K562 (cell line): ENCODE data around the gene PNRC2. TPM values are rescaled to one million over a fixed set of nuclear protein-coding genes. Genes with fewer than 3 reads are reported as not detected.
A peak's percentile ranks its signal among the peaks of the same experiment; 100 is the strongest.

Experiments used
- ASH1L ChIP-seq: fragments of 450-650 bp; IDR thresholded peaks from 2 replicates; pipeline ENCODE4 v1.6.1; 2018; ENCODE audit warnings: borderline replicate concordance, mild to moderate bottlenecking, low read depth; ENCODE audit not compliant: partially characterized antibody
- BCL6 ChIP-seq: fragments of 250-450 bp; sonication (Bioruptor Pico); IDR thresholded peaks from 2 replicates; pipeline ENCODE4 v1.4.0; 2020
- CBX1 ChIP-seq: sonication (generic); IDR thresholded peaks from 2 replicates; pipeline ENCODE4 v1.6.1; 2016; ENCODE audit warnings: antibody characterized with exemption, low read depth, mild to moderate bottlenecking
- DPF2 ChIP-seq: fragments of 450-650 bp; IDR thresholded peaks from 2 replicates; pipeline ENCODE4 v1.6.1; 2016
- FOSL1 ChIP-seq: fragments of 200-800 bp; sonication (Bioruptor generic); conservative IDR thresholded peaks from 2 replicates; pipeline ENCODE4 v1.6.1; 2016; ENCODE audit warnings: missing genetic modification characterization, missing compliant biosample characterization
- HDAC2 ChIP-seq: fragments of 450-650 bp; IDR thresholded peaks from 2 replicates; pipeline ENCODE4 v1.6.1; 2016; ENCODE audit warnings: mild to moderate bottlenecking
- KAT7 ChIP-seq: sonication (generic); formaldehyde crosslinking; IDR thresholded peaks from 2 replicates; pipeline ENCODE4 v1.8.0; 2022; ENCODE audit warnings: missing genetic modification reagents, mild to moderate bottlenecking, borderline replicate concordance
- L3MBTL2 ChIP-seq: fragments of 450-650 bp; IDR thresholded peaks from 2 replicates; pipeline ENCODE4 v1.6.1; 2016; ENCODE audit warnings: mild to moderate bottlenecking, moderate library complexity
- MYC ChIP-seq, 2 experiments: fragments of 250-450 bp in 1 of 2; sonication (Bioruptor Pico) in 1 of 2; IDR thresholded peaks; 2 replicates each; pipeline versions ENCODE4 v1.5.1 to v1.6.1; 2012 to 2021; ENCODE audit warnings: low read depth in 2 of 2, borderline replicate concordance in 1 of 2, improper control_type of control experiment in 1 of 2, low read length in 1 of 2, mild to moderate bottlenecking in 1 of 2, moderate library complexity in 1 of 2
- PHB ChIP-seq: fragments of 250-450 bp; sonication (Bioruptor Pico); IDR thresholded peaks from 2 replicates; pipeline ENCODE4 v1.5.0; 2021
- PML ChIP-seq: IDR thresholded peaks from 2 replicates; pipeline ENCODE4 v1.6.1; 2012; ENCODE audit warnings: low read length, inconsistent platforms
- PTRF ChIP-seq: fragments of 450-650 bp; IDR thresholded peaks from 2 replicates; pipeline ENCODE4 v1.6.1; 2016; ENCODE audit warnings: mild to moderate bottlenecking, missing genetic modification characterization, missing compliant biosample characterization
- RCOR1 ChIP-seq, 2 experiments: IDR thresholded peaks; 2 replicates each; pipeline ENCODE4 v1.6.1; 2012; ENCODE audit warnings: low read depth in 2 of 2, low read length in 2 of 2, borderline replicate concordance in 1 of 2, improper control_type of control experiment in 1 of 2
- TARDBP ChIP-seq: fragments of 450-650 bp; IDR thresholded peaks from 2 replicates; pipeline ENCODE4 v1.6.1; 2016
- ZNF124 ChIP-seq: sonication (generic); formaldehyde crosslinking; IDR thresholded peaks from 2 replicates; pipeline ENCODE4 v1.8.1; 2022; ENCODE audit warnings: missing genetic modification reagents
- ZNF785 ChIP-seq: fragments of 250-450 bp; sonication (Bioruptor Pico); IDR thresholded peaks from 2 replicates; pipeline ENCODE4 v1.4.0; 2020; ENCODE audit warnings: mild to moderate bottlenecking
- polyA plus RNA-seq, 8 experiments: library from polyadenylated mRNA; depleted of rRNA in 4 of 8; stranded (reverse) in 5 of 8; unstranded in 3 of 8; fragments of >200 nt; fragmentation: Nextera tagmentation in 2 of 8; fragmentation: Illumina TruSeq in 1 of 8; extraction: Ambion mirVana in 2 of 8; extraction: Trizol in 1 of 8; gene quantifications; 2 replicates each; pipeline versions ENCODE4 v1.2.1 to v1.2.3, GENCODE V29; 2011 to 2014; ENCODE audit warnings: inconsistent platforms in 1 of 8, missing spikeins in 1 of 8
- total RNA-seq, 7 experiments: library from RNA; depleted of rRNA in 6 of 7; stranded (reverse); fragments of >200 nt in 6 of 7; fragmentation: Illumina TruSeq in 2 of 7; extraction: Trizol in 2 of 7; gene quantifications; 2 replicates each; pipeline versions ENCODE4 v1.2.1 to v1.2.3, GENCODE V29; 2011 to 2021; ENCODE audit warnings: low replicate concordance in 1 of 7
- TF ChIP-seq, protein P1 (sequence below): fragments of 250-450 bp; sonication (Bioruptor Pico); IDR thresholded peaks from 2 replicates; pipeline ENCODE4 v1.4.0; 2020
- TF ChIP-seq, protein P2 (sequence below): fragments of 250-450 bp; sonication (Bioruptor Pico); IDR thresholded peaks from 2 replicates; pipeline ENCODE4 v1.4.0; 2020; ENCODE audit warnings: mild to moderate bottlenecking
- TF ChIP-seq, protein P3 (sequence below): fragments of 200-800 bp; sonication (Bioruptor generic); IDR thresholded peaks from 2 replicates; pipeline ENCODE4 v1.6.1; 2017; ENCODE audit warnings: missing genetic modification characterization, missing compliant biosample characterization
- TF ChIP-seq, protein P4 (sequence below), 2 experiments: fragments of 450-650 bp; conservative IDR thresholded peaks; 2 replicates each; pipeline ENCODE4 v1.6.1; 2017; ENCODE audit warnings: mild to moderate bottlenecking in 2 of 2, moderate library complexity in 2 of 2

PNRC2 gene
- total and polyA plus RNA-seq, 9 of the 15 experiments (the other 6 are each of a cell fraction or from before 2014, with no cell fraction given), result 127 to 303 (median 203) TPM

DNA sequence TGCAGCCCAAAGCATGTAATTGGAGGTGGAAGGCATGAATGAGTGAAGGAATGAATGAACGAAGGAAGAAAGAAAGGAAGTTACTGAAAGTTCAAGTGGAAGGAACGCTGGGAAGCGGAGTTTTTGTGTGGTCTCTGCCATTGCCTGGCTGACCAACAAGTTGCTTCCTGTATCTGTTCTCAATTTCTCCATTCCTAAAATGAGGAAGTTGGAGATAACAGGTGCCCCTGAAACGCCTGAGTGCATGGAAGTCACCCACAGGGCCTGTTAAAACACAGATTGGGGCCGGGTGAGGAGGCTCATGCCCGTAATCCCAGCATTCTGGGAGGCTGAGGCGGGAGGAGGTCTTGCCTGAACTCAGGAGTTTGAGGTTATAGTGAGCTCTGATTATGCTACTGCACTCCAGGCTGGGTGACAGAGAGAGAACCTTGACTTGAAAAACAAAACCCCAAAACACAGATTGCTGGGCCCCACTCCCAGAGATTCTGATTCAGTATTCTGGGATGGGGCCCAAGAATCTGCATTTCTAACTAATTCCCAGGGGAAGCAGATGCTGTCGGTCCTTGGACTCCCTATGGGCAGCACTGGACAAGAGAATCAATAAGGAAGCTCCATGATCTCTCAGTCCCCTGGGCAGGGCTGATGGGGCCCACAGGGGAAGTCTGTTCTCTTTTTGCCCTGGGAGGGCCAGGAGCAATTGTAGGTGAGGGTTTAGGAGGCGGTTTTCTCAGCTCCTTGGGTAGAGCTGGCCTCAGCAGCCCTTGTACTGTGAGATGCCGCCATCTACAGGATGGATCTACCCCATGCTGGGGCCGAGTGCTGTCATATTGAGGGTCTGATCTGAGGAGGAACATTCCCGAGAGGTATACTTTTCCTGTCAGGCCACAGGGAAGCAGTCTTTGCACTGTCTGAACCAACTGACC, 43.2 kb upstream of the PNRC2 start (continued):
- TF ChIP-seq, protein P1, sequence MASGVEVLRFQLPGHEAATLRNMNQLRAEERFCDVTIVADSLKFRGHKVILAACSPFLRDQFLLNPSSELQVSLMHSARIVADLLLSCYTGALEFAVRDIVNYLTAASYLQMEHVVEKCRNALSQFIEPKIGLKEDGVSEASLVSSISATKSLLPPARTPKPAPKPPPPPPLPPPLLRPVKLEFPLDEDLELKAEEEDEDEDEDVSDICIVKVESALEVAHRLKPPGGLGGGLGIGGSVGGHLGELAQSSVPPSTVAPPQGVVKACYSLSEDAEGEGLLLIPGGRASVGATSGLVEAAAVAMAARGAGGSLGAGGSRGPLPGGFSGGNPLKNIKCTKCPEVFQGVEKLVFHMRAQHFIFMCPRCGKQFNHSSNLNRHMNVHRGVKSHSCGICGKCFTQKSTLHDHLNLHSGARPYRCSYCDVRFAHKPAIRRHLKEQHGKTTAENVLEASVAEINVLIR (CRISPR knock-in tag), result no peak
- TF ChIP-seq RCOR1 (IDR thresholded peaks at IDR 0.05; ENCODE audit: borderline replicate concordance in 1 of 2, low read depth in 2 of 2, low read length in 2 of 2) (peak in 1 of 2 experiments; percentile 26; a peak in 1 of 4 replicates), TARDBP (0 out of 2 replicates have a peak, but pooled peaks have one; percentile 67), ASH1L (no peak), ZNF124 (CRISPR knock-in tag) (no peak), ZNF785 (no peak), KAT7 (CRISPR knock-in tag) (no peak), L3MBTL2 (0 out of 2 replicates have a peak, but pooled peaks have one; percentile 24), PML (peak; percentile 25; the same call in 1 of the 2 replicates), HDAC2 (peak; percentile 27; the same call in 1 of the 2 replicates), DPF2 (0 out of 2 replicates have a peak, but pooled peaks have one; percentile 36), MYC (IDR thresholded peaks at IDR 0.05; ENCODE audit: low read depth, low read length) (no peak), MYC (CRISPR knock-in tag; IDR thresholded peaks at IDR 0.05; ENCODE audit: borderline replicate concordance, low read depth) (no peak), FOSL1 (tag) (0 out of 2 replicates have a peak, but pooled peaks have one; percentile 17), CBX1 (0 out of 2 replicates have a peak, but pooled peaks have one; percentile 19), PTRF (no peak), BCL6 (CRISPR knock-in tag) (no peak), PHB (no peak)
- TF ChIP-seq, protein P2, sequence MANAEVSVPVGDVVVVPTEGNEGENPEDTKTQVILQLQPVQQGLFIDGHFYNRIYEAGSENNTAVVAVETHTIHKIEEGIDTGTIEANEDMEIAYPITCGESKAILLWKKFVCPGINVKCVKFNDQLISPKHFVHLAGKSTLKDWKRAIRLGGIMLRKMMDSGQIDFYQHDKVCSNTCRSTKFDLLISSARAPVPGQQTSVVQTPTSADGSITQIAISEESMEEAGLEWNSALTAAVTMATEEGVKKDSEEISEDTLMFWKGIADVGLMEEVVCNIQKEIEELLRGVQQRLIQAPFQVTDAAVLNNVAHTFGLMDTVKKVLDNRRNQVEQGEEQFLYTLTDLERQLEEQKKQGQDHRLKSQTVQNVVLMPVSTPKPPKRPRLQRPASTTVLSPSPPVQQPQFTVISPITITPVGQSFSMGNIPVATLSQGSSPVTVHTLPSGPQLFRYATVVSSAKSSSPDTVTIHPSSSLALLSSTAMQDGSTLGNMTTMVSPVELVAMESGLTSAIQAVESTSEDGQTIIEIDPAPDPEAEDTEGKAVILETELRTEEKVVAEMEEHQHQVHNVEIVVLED (CRISPR knock-in tag), result no peak
- TF ChIP-seq, protein P3, sequence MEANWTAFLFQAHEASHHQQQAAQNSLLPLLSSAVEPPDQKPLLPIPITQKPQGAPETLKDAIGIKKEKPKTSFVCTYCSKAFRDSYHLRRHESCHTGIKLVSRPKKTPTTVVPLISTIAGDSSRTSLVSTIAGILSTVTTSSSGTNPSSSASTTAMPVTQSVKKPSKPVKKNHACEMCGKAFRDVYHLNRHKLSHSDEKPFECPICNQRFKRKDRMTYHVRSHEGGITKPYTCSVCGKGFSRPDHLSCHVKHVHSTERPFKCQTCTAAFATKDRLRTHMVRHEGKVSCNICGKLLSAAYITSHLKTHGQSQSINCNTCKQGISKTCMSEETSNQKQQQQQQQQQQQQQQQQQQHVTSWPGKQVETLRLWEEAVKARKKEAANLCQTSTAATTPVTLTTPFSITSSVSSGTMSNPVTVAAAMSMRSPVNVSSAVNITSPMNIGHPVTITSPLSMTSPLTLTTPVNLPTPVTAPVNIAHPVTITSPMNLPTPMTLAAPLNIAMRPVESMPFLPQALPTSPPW (CRISPR knock-in tag), result no peak
- TF ChIP-seq, protein P4, sequence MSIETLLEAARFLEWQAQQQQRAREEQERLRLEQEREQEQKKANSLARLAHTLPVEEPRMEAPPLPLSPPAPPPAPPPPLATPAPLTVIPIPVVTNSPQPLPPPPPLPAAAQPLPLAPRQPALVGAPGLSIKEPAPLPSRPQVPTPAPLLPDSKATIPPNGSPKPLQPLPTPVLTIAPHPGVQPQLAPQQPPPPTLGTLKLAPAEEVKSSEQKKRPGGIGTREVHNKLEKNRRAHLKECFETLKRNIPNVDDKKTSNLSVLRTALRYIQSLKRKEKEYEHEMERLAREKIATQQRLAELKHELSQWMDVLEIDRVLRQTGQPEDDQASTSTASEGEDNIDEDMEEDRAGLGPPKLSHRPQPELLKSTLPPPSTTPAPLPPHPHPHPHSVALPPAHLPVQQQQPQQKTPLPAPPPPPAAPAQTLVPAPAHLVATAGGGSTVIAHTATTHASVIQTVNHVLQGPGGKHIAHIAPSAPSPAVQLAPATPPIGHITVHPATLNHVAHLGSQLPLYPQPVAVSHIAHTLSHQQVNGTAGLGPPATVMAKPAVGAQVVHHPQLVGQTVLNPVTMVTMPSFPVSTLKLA (conservative IDR thresholded peaks at IDR 0.05), result peak in 1 of 2 experiments; percentile 28; a peak in 2 of 4 replicates
